HFF-Myc (cell line): ENCODE data around the gene ABHD17C.

Source experiments
- DNase-seq: peaks from one replicate; pipeline ENCODE4 v3.0.0-alpha.2; 2011; ENCODE audit warnings: low read depth; ENCODE audit errors: extremely low read depth
- H3K4me3 ChIP-seq: replicated peaks from 2 replicates; pipeline ENCODE4 v1.5.1; 2011; ENCODE audit warnings: low read depth, mild to moderate bottlenecking, control low read depth, low read length
- CTCF ChIP-seq: IDR thresholded peaks from 2 replicates; pipeline ENCODE4 v1.5.1; 2012; ENCODE audit warnings: mild to moderate bottlenecking, low read depth, low read length, control low read depth; ENCODE audit errors: missing control alignments

Gene ABHD17C

GRCh38 chr15:80674245-80674614, 20.9 kb upstream of the ABHD17C start:
- TF ChIP-seq CTCF, result no peak
- no peak for DNase-seq
- H3K4me3 ChIP-seq, result no peak overlapping the region

GRCh38 chr15:80677041-80677440, 18.1 kb upstream of the ABHD17C start:
- DNase-seq, result no peak
- H3K4me3 ChIP-seq, result no peak overlapping the region
- no peak for TF ChIP-seq CTCF

GRCh38 chr15:80679167-80679803, 15.8 kb upstream of the ABHD17C start:
- no peak for TF ChIP-seq CTCF
- no peak for DNase-seq

GRCh38 chr15:80679804-80680175, 15.3 kb upstream of the ABHD17C start:
- H3K4me3 ChIP-seq, result no peak overlapping the region
- no peak for TF ChIP-seq CTCF
- no peak for DNase-seq

More at GRCh38 chr15:80679167-80679803, 15.8 kb upstream of the ABHD17C start:
- H3K4me3 ChIP-seq, result no peak overlapping the region

- DNase-seq, result no peak
- no peak for TF ChIP-seq CTCF
- H3K4me3 ChIP-seq, result no peak overlapping the region
These were observed 12.9 kb upstream of the ABHD17C start for GRCh38 chr15:80682201-80682600.

GRCh38 chr15:80684697-80685096, 10.4 kb upstream of the ABHD17C start:
- H3K4me3 ChIP-seq, result no peak overlapping the region
- no peak for TF ChIP-seq CTCF
- DNase-seq, result no peak

GRCh38 chr15:80685628-80686027, 9.5 kb upstream of the ABHD17C start:
- no peak for TF ChIP-seq CTCF
- no peak for DNase-seq
- no peak overlapping the region for H3K4me3 ChIP-seq
